Thyroid gland (tissue), 4 donors: Measurements from ENCODE around the gene PGBD5. TPM values are rescaled to one million over a fixed set of nuclear protein-coding genes. Genes with fewer than 3 reads are reported as not detected.

Source experiments
- DNase-seq, 2 donors: peaks; one replicate each; pipeline ENCODE4 v3.0.0-alpha.2; 2019
- H3K27ac ChIP-seq, 3 donors: fragments of 200-600 bp; sonication (generic); 1 replicate in 2 of 3; 2 replicates in 1 of 3; pipeline ENCODE4 v1.5.1; 2016 to 2019; ENCODE audit warnings: mild to moderate bottlenecking in 1 of 3, moderate library complexity in 1 of 3
- H3K27me3 ChIP-seq: fragments of 200-600 bp; sonication (generic); one replicate; pipeline ENCODE4 v1.5.1; 2019
- H3K36me3 ChIP-seq, 2 donors: fragments of 200-600 bp; sonication (generic); one replicate each; pipeline ENCODE4 v1.5.1; 2016 to 2019
- H3K4me1 ChIP-seq, 2 donors: fragments of 200-600 bp; sonication (generic); one replicate each; pipeline ENCODE4 v1.5.1; 2017 to 2019
- H3K4me3 ChIP-seq, 3 donors: fragments of 200-600 bp; sonication (generic); replicated peaks in 1 of 3; 1 replicate in 2 of 3; 2 replicates in 1 of 3; pipeline ENCODE4 v1.5.1; 2016; ENCODE audit warnings: mild to moderate bottlenecking in 1 of 3
- H3K9me3 ChIP-seq: fragments of 200-600 bp; sonication (generic); one replicate; pipeline ENCODE4 v1.5.1; 2017
- POLR2A ChIP-seq, 2 donors: fragments of 450-650 bp; IDR thresholded peaks; one replicate each; pipeline ENCODE4 v1.6.1; 2017; ENCODE audit warnings: antibody characterized with exemption in 2 of 2, mild to moderate bottlenecking in 2 of 2, moderate library complexity in 1 of 2
- WGBS, 2 donors: methylation state at CpG; one replicate each; pipeline ENCODE4 v1.1.5; 2017; 5-methylcytosine and 5-hydroxymethylcytosine counted together
- intact Hi-C: fragments of 100-400 bp; cut with DNase I; formaldehyde crosslinking; loops from one replicate; pipeline ENCODE4 v1.15.1; 2023
- total RNA-seq, 4 donors: library from RNA; depleted of rRNA; stranded (reverse); fragments of >200 nt; gene quantifications; one replicate each; pipeline ENCODE4 v1.2.3, GENCODE V29; 2016
- TF ChIP-seq, protein P1 (sequence below), 6 experiments: fragments of 200-600 bp in 3 of 6; fragments of 450-650 bp in 3 of 6; sonication (generic) in 3 of 6; IDR thresholded peaks; one replicate each; pipeline ENCODE4 v1.5.1; 2016 to 2019; ENCODE audit warnings: antibody characterized with exemption in 6 of 6, mild to moderate bottlenecking in 2 of 6, inconsistent platforms in 1 of 6, moderate library complexity in 1 of 6

PGBD5 gene
- total RNA-seq, 4 donors from 2014 or later: 2.7 to 14.9 (median 6.4) TPM

- peak; percentile 18 to 28 for DNase-seq
- 0 to 7% methylated on average over 5 to 7 of the region's 108 CpGs for WGBS, 2 donors
- Histone ChIP-seq H3K36me3 (no peaks in the 10 kb centered on the region), H3K4me1 (peaks cover 18 to 39% of the 10 kb centered on the region in 2 donors), H3K27ac (no peak overlapping the region), H3K4me3 (peak overlapping the region in 2 of 3 donors; percentile 38 to 40), H3K27me3 (no peaks in the 10 kb centered on the region), H3K9me3 (no peaks in the 10 kb centered on the region)
- intact Hi-C loops: no loop called here
- no peak for TF ChIP-seq POLR2A (IDR thresholded peaks at IDR 0.05)
- TF ChIP-seq, protein P1, sequence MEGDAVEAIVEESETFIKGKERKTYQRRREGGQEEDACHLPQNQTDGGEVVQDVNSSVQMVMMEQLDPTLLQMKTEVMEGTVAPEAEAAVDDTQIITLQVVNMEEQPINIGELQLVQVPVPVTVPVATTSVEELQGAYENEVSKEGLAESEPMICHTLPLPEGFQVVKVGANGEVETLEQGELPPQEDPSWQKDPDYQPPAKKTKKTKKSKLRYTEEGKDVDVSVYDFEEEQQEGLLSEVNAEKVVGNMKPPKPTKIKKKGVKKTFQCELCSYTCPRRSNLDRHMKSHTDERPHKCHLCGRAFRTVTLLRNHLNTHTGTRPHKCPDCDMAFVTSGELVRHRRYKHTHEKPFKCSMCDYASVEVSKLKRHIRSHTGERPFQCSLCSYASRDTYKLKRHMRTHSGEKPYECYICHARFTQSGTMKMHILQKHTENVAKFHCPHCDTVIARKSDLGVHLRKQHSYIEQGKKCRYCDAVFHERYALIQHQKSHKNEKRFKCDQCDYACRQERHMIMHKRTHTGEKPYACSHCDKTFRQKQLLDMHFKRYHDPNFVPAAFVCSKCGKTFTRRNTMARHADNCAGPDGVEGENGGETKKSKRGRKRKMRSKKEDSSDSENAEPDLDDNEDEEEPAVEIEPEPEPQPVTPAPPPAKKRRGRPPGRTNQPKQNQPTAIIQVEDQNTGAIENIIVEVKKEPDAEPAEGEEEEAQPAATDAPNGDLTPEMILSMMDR (IDR thresholded peaks at IDR 0.05): no peak
These were observed 660 bp downstream of the PGBD5 start for GRCh38 chr1:230425252-230426091.

GRCh38 chr1:230424391-230425251 lies 1.5 kb downstream of the PGBD5 start:
- peak; percentile 49 to 55 for DNase-seq
- Histone ChIP-seq H3K27me3 (no peaks in the 10 kb centered on the region), H3K27ac (peak overlapping the region in 1 of 3 donors; percentile 12), H3K4me3 (peak overlapping the region in 2 of 3 donors; percentile 38 to 40), H3K36me3 (no peaks in the 10 kb centered on the region), H3K9me3 (no peaks in the 10 kb centered on the region), H3K4me1 (peaks cover 18 to 39% of the 10 kb centered on the region in 2 donors)
- intact Hi-C loops: no loop called here
- 9 to 22% methylated on average over 15 to 32 of the region's 33 CpGs for WGBS, 2 donors
- TF ChIP-seq, protein P1 (IDR thresholded peaks at IDR 0.05): no peak
- TF ChIP-seq POLR2A (IDR thresholded peaks at IDR 0.05): no peak

GRCh38 chr1:230423951-230424350 lies 2.2 kb downstream of the PGBD5 start:
- WGBS, 2 donors: 79 to 81% methylated on average over 4 of the region's 4 CpGs
- no peak for DNase-seq
- Histone ChIP-seq H3K4me1 (peaks cover 18 to 39% of the 10 kb centered on the region in 2 donors), H3K36me3 (no peaks in the 10 kb centered on the region), H3K27ac (no peak overlapping the region), H3K4me3 (no peak overlapping the region), H3K9me3 (no peaks in the 10 kb centered on the region), H3K27me3 (no peaks in the 10 kb centered on the region)
- intact Hi-C loops: no loop called here
- no peak for TF ChIP-seq POLR2A (IDR thresholded peaks at IDR 0.05)
- TF ChIP-seq, protein P1 (IDR thresholded peaks at IDR 0.05): no peak

DNA sequence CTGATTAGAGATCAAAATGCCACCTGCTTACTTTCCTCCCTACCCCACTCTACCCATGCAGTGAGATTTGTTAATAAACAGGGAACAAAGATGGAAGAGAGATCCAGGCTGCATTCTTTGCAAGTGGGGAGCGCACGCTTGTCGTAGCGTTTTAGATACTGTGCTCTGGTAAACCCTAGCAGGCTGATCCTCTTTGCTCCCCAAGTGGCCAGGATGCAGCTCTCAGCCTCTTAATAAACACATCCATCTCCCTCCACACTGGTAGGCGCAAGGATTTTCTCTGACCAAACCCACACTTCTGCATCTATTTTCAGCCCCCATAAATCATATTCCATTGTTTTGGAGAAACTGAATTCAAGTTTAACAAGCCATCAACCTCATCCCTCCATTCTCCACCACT lies 2.9 kb downstream of the PGBD5 start:
- peaks cover 18 to 39% of the 10 kb centered on the region in 2 donors for H3K4me1 ChIP-seq
- H3K27ac ChIP-seq: peak overlapping the region in 1 of 3 donors; percentile 84
- intact Hi-C loops: no loop called here
- no peak overlapping the region for H3K4me3 ChIP-seq
- H3K27me3 ChIP-seq: no peaks in the 10 kb centered on the region
- no peak for DNase-seq
- no peaks in the 10 kb centered on the region for H3K9me3 ChIP-seq
- WGBS, 2 donors: 70 to 83% methylated on average over 5 of the region's 5 CpGs
- no peaks in the 10 kb centered on the region for H3K36me3 ChIP-seq
- TF ChIP-seq, protein P1 (IDR thresholded peaks at IDR 0.05): no peak
- no peak for TF ChIP-seq POLR2A (IDR thresholded peaks at IDR 0.05)
